HepG2 (cell line): ENCODE results near the gene OBP2A. TPM values are rescaled to one million over a fixed set of nuclear protein-coding genes. Genes with fewer than 3 reads are reported as not detected.

Experiments
- ATRX ChIP-seq: sonication (generic); formaldehyde crosslinking; IDR thresholded peaks from 2 replicates; pipeline ENCODE4 v1.4.0; 2020; ENCODE audit warnings: missing genetic modification reagents, borderline replicate concordance
- HDAC6 ChIP-seq: fragments of 200-600 bp; sonication (generic); IDR thresholded peaks from 2 replicates; pipeline ENCODE4 v1.7.0; 2017; ENCODE audit warnings: mild to moderate bottlenecking, antibody characterized with exemption, low read length, low read depth
- MXD4 ChIP-seq: IDR thresholded peaks from 2 replicates; pipeline ENCODE4 v1.6.1; 2016; ENCODE audit warnings: mild to moderate bottlenecking, missing biosample characterization, missing genetic modification reagents
- PHB2 ChIP-seq: fragments of 450-650 bp; IDR thresholded peaks from 2 replicates; pipeline ENCODE4 v1.6.1; 2018; ENCODE audit not compliant: partially characterized antibody
- PHF5A ChIP-seq: IDR thresholded peaks from one replicate; pipeline ENCODE4 v1.6.1; 2018; ENCODE audit warnings: low read depth, missing genetic modification reagents; ENCODE audit not compliant: unreplicated experiment
- RXRB ChIP-seq: IDR thresholded peaks from 2 replicates; pipeline ENCODE4 v1.6.1; 2016; ENCODE audit warnings: borderline replicate concordance, missing genetic modification reagents, missing compliant biosample characterization
- ZNF460 ChIP-seq: sonication (generic); formaldehyde crosslinking; IDR thresholded peaks from 2 replicates; pipeline ENCODE4 v1.5.1; 2020; ENCODE audit warnings: missing genetic modification reagents, mild to moderate bottlenecking, borderline replicate concordance
- ZSCAN21 ChIP-seq: sonication (generic); formaldehyde crosslinking; IDR thresholded peaks from 2 replicates; pipeline ENCODE4 v1.8.0; 2022; ENCODE audit warnings: mild to moderate bottlenecking, missing genetic modification reagents, moderate library complexity, borderline replicate concordance
- polyA plus RNA-seq, 8 experiments: library from polyadenylated mRNA; depleted of rRNA in 3 of 8; stranded (reverse) in 7 of 8; unstranded in 1 of 8; fragments of >200 nt; fragmentation: Illumina TruSeq in 4 of 8; extraction: Trizol in 4 of 8; gene quantifications; 2 replicates each; pipeline versions ENCODE4 v1.2.1 to v1.2.3, GENCODE V29; 2011 to 2016; ENCODE audit warnings: low read depth in 4 of 8, missing spikeins in 1 of 8, mixed read lengths in 1 of 8; ENCODE audit not compliant: insufficient read depth in 1 of 8
- total RNA-seq, 5 experiments: library from RNA; depleted of rRNA; stranded (reverse); fragments of >200 nt; fragmentation: Illumina TruSeq; extraction: Trizol; gene quantifications; 2 replicates each; pipeline ENCODE4 v1.2.3, GENCODE V29; 2016; ENCODE audit warnings: low read depth in 1 of 5
- TF ChIP-seq, protein P1 (sequence below): sonication (generic); formaldehyde crosslinking; IDR thresholded peaks from 2 replicates; pipeline ENCODE4 v1.8.0; 2022; ENCODE audit warnings: missing genetic modification reagents, mild to moderate bottlenecking, moderate library complexity, borderline replicate concordance
- TF ChIP-seq, protein P2 (sequence below): IDR thresholded peaks from 2 replicates; pipeline ENCODE4 v1.6.1; 2012; ENCODE audit warnings: low read length, improper control_type of control experiment
- TF ChIP-seq, protein P3 (sequence below): sonication (generic); formaldehyde crosslinking; IDR thresholded peaks from 2 replicates; pipeline ENCODE4 v1.8.1; 2023; ENCODE audit warnings: mild to moderate bottlenecking, moderate library complexity, missing genetic modification reagents
- TF ChIP-seq, protein P4 (sequence below): sonication (generic); formaldehyde crosslinking; IDR thresholded peaks from 2 replicates; pipeline ENCODE4 v1.9.0; 2021; ENCODE audit warnings: missing genetic modification reagents, borderline replicate concordance
- TF ChIP-seq, protein P5 (sequence below): sonication (generic); formaldehyde crosslinking; IDR thresholded peaks from 2 replicates; pipeline ENCODE4 v1.8.1; 2022; ENCODE audit warnings: low read depth, mild to moderate bottlenecking, missing genetic modification reagents
- TF ChIP-seq, protein P6 (sequence below): sonication (generic); formaldehyde crosslinking; IDR thresholded peaks from 2 replicates; pipeline ENCODE4 v1.4.0; 2020; ENCODE audit warnings: mild to moderate bottlenecking, missing genetic modification reagents

Gene OBP2A
- total and polyA plus RNA-seq, 2 of the 13 experiments (the other 11 are each of a cell fraction or from before 2014, with no cell fraction given) = 0.32 TPM; not detected in 1

DNA sequence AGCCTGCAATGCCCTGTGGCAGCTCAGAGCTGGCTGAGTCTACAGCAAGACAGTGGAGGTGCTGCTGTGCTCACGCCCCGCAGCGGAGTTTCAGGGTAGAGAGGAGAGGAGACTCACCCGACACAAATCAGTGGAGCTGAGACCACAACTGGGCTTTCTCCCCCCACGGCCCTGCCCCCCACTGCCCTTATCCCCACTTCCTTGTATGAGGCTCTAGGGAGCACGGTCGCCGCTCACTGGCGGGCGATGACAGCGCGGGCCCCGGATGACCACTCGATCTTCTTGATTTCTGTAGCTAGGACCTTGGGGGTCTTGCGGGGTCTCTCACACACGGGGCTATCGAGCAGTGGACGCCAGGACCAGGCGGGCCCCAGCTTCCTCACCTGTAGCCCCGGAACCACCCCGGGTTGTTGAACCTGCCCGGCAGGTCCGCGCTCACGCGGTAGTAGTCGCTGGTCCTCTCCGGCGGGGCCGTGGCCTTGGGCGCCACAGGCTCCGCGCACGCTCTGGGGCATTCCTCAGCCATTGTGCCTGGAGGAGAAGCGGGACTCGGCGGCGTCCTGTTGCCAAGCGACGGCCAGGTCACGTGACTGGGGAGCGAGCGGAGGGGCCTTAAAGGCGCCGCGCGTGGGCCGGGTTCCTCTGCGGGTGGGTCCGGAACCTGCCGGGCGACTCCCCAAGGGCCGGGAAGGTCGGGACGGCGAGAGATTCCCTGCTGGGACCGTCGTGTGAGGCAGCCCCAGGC lies 46.4 kb upstream of the OBP2A start (continued):
- TF ChIP-seq PHB2 = no peak
- TF ChIP-seq, protein P1, sequence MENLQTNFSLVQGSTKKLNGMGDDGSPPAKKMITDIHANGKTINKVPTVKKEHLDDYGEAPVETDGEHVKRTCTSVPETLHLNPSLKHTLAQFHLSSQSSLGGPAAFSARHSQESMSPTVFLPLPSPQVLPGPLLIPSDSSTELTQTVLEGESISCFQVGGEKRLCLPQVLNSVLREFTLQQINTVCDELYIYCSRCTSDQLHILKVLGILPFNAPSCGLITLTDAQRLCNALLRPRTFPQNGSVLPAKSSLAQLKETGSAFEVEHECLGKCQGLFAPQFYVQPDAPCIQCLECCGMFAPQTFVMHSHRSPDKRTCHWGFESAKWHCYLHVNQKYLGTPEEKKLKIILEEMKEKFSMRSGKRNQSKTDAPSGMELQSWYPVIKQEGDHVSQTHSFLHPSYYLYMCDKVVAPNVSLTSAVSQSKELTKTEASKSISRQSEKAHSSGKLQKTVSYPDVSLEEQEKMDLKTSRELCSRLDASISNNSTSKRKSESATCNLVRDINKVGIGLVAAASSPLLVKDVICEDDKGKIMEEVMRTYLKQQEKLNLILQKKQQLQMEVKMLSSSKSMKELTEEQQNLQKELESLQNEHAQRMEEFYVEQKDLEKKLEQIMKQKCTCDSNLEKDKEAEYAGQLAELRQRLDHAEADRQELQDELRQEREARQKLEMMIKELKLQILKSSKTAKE (CRISPR knock-in tag) = no peak
- TF ChIP-seq, protein P2, sequence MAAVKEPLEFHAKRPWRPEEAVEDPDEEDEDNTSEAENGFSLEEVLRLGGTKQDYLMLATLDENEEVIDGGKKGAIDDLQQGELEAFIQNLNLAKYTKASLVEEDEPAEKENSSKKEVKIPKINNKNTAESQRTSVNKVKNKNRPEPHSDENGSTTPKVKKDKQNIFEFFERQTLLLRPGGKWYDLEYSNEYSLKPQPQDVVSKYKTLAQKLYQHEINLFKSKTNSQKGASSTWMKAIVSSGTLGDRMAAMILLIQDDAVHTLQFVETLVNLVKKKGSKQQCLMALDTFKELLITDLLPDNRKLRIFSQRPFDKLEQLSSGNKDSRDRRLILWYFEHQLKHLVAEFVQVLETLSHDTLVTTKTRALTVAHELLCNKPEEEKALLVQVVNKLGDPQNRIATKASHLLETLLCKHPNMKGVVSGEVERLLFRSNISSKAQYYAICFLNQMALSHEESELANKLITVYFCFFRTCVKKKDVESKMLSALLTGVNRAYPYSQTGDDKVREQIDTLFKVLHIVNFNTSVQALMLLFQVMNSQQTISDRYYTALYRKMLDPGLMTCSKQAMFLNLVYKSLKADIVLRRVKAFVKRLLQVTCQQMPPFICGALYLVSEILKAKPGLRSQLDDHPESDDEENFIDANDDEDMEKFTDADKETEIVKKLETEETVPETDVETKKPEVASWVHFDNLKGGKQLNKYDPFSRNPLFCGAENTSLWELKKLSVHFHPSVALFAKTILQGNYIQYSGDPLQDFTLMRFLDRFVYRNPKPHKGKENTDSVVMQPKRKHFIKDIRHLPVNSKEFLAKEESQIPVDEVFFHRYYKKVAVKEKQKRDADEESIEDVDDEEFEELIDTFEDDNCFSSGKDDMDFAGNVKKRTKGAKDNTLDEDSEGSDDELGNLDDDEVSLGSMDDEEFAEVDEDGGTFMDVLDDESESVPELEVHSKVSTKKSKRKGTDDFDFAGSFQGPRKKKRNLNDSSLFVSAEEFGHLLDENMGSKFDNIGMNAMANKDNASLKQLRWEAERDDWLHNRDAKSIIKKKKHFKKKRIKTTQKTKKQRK = no peak
- TF ChIP-seq, protein P3, sequence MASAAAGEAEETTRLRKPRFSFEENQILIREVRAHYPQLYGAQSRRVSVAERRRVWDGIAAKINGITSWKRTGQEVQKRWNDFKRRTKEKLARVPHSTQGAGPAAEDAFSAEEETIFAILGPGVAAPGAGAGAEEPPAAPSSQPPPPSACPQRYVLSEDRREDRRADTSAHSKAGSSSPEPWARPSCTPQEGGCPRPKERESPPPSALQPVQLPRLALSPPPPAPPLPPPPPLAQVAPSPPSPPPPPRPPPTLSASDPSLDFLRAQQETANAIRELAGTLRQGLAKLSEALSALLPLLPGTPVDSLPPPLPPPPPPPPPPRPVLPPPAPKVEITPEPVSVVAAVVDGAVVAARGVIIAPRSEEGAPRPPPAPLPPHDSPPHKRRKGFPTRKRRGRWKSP (CRISPR knock-in tag) = 0 out of 2 replicates have a peak, but pooled peaks have one; percentile 51
- TF ChIP-seq, protein P4, sequence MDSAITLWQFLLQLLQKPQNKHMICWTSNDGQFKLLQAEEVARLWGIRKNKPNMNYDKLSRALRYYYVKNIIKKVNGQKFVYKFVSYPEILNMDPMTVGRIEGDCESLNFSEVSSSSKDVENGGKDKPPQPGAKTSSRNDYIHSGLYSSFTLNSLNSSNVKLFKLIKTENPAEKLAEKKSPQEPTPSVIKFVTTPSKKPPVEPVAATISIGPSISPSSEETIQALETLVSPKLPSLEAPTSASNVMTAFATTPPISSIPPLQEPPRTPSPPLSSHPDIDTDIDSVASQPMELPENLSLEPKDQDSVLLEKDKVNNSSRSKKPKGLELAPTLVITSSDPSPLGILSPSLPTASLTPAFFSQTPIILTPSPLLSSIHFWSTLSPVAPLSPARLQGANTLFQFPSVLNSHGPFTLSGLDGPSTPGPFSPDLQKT = no peak
- no peak for TF ChIP-seq ZNF460 (CRISPR knock-in tag)
- no peak for TF ChIP-seq HDAC6
- TF ChIP-seq ZSCAN21 (CRISPR knock-in tag) = no peak; the same call in 1 of the 2 replicates
- TF ChIP-seq PHF5A (CRISPR knock-in tag) = no peak
- no peak for TF ChIP-seq RXRB (CRISPR knock-in tag)
- no peak for TF ChIP-seq ATRX (CRISPR knock-in tag)
- TF ChIP-seq, protein P5, sequence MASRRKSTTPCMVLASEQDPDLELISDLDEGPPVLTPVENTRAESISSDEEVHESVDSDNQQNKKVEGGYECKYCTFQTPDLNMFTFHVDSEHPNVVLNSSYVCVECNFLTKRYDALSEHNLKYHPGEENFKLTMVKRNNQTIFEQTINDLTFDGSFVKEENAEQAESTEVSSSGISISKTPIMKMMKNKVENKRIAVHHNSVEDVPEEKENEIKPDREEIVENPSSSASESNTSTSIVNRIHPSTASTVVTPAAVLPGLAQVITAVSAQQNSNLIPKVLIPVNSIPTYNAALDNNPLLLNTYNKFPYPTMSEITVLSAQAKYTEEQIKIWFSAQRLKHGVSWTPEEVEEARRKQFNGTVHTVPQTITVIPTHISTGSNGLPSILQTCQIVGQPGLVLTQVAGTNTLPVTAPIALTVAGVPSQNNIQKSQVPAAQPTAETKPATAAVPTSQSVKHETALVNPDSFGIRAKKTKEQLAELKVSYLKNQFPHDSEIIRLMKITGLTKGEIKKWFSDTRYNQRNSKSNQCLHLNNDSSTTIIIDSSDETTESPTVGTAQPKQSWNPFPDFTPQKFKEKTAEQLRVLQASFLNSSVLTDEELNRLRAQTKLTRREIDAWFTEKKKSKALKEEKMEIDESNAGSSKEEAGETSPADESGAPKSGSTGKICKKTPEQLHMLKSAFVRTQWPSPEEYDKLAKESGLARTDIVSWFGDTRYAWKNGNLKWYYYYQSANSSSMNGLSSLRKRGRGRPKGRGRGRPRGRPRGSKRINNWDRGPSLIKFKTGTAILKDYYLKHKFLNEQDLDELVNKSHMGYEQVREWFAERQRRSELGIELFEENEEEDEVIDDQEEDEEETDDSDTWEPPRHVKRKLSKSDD (CRISPR knock-in tag) = no peak
- peak; percentile 91 for TF ChIP-seq MXD4 (CRISPR knock-in tag)
- TF ChIP-seq, protein P6, sequence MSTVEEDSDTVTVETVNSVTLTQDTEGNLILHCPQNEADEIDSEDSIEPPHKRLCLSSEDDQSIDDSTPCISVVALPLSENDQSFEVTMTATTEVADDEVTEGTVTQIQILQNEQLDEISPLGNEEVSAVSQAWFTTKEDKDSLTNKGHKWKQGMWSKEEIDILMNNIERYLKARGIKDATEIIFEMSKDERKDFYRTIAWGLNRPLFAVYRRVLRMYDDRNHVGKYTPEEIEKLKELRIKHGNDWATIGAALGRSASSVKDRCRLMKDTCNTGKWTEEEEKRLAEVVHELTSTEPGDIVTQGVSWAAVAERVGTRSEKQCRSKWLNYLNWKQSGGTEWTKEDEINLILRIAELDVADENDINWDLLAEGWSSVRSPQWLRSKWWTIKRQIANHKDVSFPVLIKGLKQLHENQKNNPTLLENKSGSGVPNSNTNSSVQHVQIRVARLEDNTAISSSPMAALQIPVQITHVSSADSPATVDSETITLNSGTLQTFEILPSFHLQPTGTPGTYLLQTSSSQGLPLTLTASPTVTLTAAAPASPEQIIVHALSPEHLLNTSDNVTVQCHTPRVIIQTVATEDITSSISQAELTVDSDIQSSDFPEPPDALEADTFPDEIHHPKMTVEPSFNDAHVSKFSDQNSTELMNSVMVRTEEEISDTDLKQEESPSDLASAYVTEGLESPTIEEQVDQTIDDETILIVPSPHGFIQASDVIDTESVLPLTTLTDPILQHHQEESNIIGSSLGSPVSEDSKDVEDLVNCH (CRISPR knock-in tag) = no peak
